ENCODE data around the gene FRY.

FRY gene

GRCh38 chr13:32032759-32033158 lies 1.2 kb downstream of the FRY start:
- no peak for DNase-seq (ENCODE audit: low read depth)
- no peak overlapping the region for H3K9ac ChIP-seq (ENCODE audit: low read length)
- H3K27me3 ChIP-seq (replicated peaks; ENCODE audit: control insufficient read depth, insufficient read depth, low read length) = no peaks in the 10 kb centered on the region
- no peaks in the 10 kb centered on the region for H3K36me3 ChIP-seq (ENCODE audit: control insufficient read depth, insufficient read depth, low read length, severe bottlenecking)
- H3K9me3 ChIP-seq (ENCODE audit: control insufficient read depth, low read length) = no peaks in the 10 kb centered on the region
- no peaks in the 10 kb centered on the region for H3K4me1 ChIP-seq (ENCODE audit: control insufficient read depth, insufficient read depth, low read length)
- H3K4me3 ChIP-seq (ENCODE audit: low read length) = no peak overlapping the region

- Histone ChIP-seq H3K4me3 (ENCODE audit: low read length) (no peak overlapping the region), H3K36me3 (ENCODE audit: control insufficient read depth, insufficient read depth, low read length, severe bottlenecking) (no peaks in the 10 kb centered on the region), H3K4me1 (ENCODE audit: control insufficient read depth, insufficient read depth, low read length) (no peaks in the 10 kb centered on the region), H3K9me3 (ENCODE audit: control insufficient read depth, low read length) (no peaks in the 10 kb centered on the region), H3K9ac (ENCODE audit: low read length) (no peak overlapping the region), H3K27me3 (replicated peaks; ENCODE audit: control insufficient read depth, insufficient read depth, low read length) (no peaks in the 10 kb centered on the region)
- DNase-seq (ENCODE audit: low read depth) = peak; percentile 31
Observed at GRCh38 chr13:32033744-32034143, 2.2 kb downstream of the FRY start.

GRCh38 chr13:32035716-32036115 lies 4.1 kb downstream of the FRY start:
- Histone ChIP-seq H3K36me3 (ENCODE audit: control insufficient read depth, insufficient read depth, low read length, severe bottlenecking) (no peaks in the 10 kb centered on the region), H3K9ac (ENCODE audit: low read length) (no peak overlapping the region), H3K4me1 (ENCODE audit: control insufficient read depth, insufficient read depth, low read length) (no peaks in the 10 kb centered on the region), H3K9me3 (ENCODE audit: control insufficient read depth, low read length) (no peaks in the 10 kb centered on the region), H3K27me3 (replicated peaks; ENCODE audit: control insufficient read depth, insufficient read depth, low read length) (no peaks in the 10 kb centered on the region), H3K4me3 (ENCODE audit: low read length) (no peak overlapping the region)
- no peak for DNase-seq (ENCODE audit: low read depth)

GRCh38 chr13:32036126-32036695 lies 4.6 kb downstream of the FRY start:
- Histone ChIP-seq H3K9me3 (ENCODE audit: control insufficient read depth, low read length) (no peaks in the 10 kb centered on the region), H3K9ac (ENCODE audit: low read length) (no peak overlapping the region), H3K36me3 (ENCODE audit: control insufficient read depth, insufficient read depth, low read length, severe bottlenecking) (no peaks in the 10 kb centered on the region), H3K4me3 (ENCODE audit: low read length) (no peak overlapping the region), H3K27me3 (replicated peaks; ENCODE audit: control insufficient read depth, insufficient read depth, low read length) (no peaks in the 10 kb centered on the region), H3K4me1 (ENCODE audit: control insufficient read depth, insufficient read depth, low read length) (no peaks in the 10 kb centered on the region)
- no peak for DNase-seq (ENCODE audit: low read depth)

- Histone ChIP-seq H3K27me3 (replicated peaks; ENCODE audit: control insufficient read depth, insufficient read depth, low read length) (no peaks in the 10 kb centered on the region), H3K4me3 (ENCODE audit: low read length) (no peak overlapping the region), H3K4me1 (ENCODE audit: control insufficient read depth, insufficient read depth, low read length) (no peaks in the 10 kb centered on the region), H3K9me3 (ENCODE audit: control insufficient read depth, low read length) (no peaks in the 10 kb centered on the region), H3K9ac (ENCODE audit: low read length) (no peak overlapping the region), H3K36me3 (ENCODE audit: control insufficient read depth, insufficient read depth, low read length, severe bottlenecking) (no peaks in the 10 kb centered on the region)
- DNase-seq (ENCODE audit: low read depth) = no peak
Observed at GRCh38 chr13:32036757-32037156, 5.2 kb downstream of the FRY start.

- no peaks in the 10 kb centered on the region for H3K9me3 ChIP-seq (ENCODE audit: control insufficient read depth, low read length)
- no peaks in the 10 kb centered on the region for H3K27me3 ChIP-seq (replicated peaks; ENCODE audit: control insufficient read depth, insufficient read depth, low read length)
- H3K9ac ChIP-seq (ENCODE audit: low read length) = no peak overlapping the region
- DNase-seq (ENCODE audit: low read depth) = no peak
- H3K4me3 ChIP-seq (ENCODE audit: low read length) = no peak overlapping the region
- no peaks in the 10 kb centered on the region for H3K36me3 ChIP-seq (ENCODE audit: control insufficient read depth, insufficient read depth, low read length, severe bottlenecking)
- H3K4me1 ChIP-seq (ENCODE audit: control insufficient read depth, insufficient read depth, low read length) = peaks cover 6% of the 10 kb centered on the region
Observed at GRCh38 chr13:32037471-32037870, 5.9 kb downstream of the FRY start.

- Histone ChIP-seq H3K9ac (ENCODE audit: low read length) (no peak overlapping the region), H3K27me3 (replicated peaks; ENCODE audit: control insufficient read depth, insufficient read depth, low read length) (no peaks in the 10 kb centered on the region), H3K4me1 (ENCODE audit: control insufficient read depth, insufficient read depth, low read length) (peaks cover 7% of the 10 kb centered on the region), H3K9me3 (ENCODE audit: control insufficient read depth, low read length) (no peaks in the 10 kb centered on the region), H3K36me3 (ENCODE audit: control insufficient read depth, insufficient read depth, low read length, severe bottlenecking) (no peaks in the 10 kb centered on the region), H3K4me3 (ENCODE audit: low read length) (no peak overlapping the region)
- DNase-seq (ENCODE audit: low read depth) = no peak
Observed at GRCh38 chr13:32038343-32038742, 6.8 kb downstream of the FRY start.

GRCh38 chr13:32039056-32039455 lies 7.5 kb downstream of the FRY start:
- no peaks in the 10 kb centered on the region for H3K27me3 ChIP-seq (replicated peaks; ENCODE audit: control insufficient read depth, insufficient read depth, low read length)
- peak; percentile 49 for DNase-seq (ENCODE audit: low read depth)
- H3K9me3 ChIP-seq (ENCODE audit: control insufficient read depth, low read length) = no peaks in the 10 kb centered on the region
- H3K4me1 ChIP-seq (ENCODE audit: control insufficient read depth, insufficient read depth, low read length) = peaks cover 7% of the 10 kb centered on the region
- H3K36me3 ChIP-seq (ENCODE audit: control insufficient read depth, insufficient read depth, low read length, severe bottlenecking) = no peaks in the 10 kb centered on the region
- H3K9ac ChIP-seq (ENCODE audit: low read length) = no peak overlapping the region
- no peak overlapping the region for H3K4me3 ChIP-seq (ENCODE audit: low read length)

- no peaks in the 10 kb centered on the region for H3K9me3 ChIP-seq (ENCODE audit: control insufficient read depth, low read length)
- peak; percentile 42 for DNase-seq (ENCODE audit: low read depth)
- H3K9ac ChIP-seq (ENCODE audit: low read length) = no peak overlapping the region
Observed at GRCh38 chr13:32039528-32039927, 8.0 kb downstream of the FRY start.

GRCh38 chr13:32040052-32040642 lies 8.6 kb downstream of the FRY start:
- DNase-seq (ENCODE audit: low read depth) = no peak
- Histone ChIP-seq H3K4me3 (ENCODE audit: low read length) (no peak overlapping the region), H3K9ac (ENCODE audit: low read length) (no peak overlapping the region), H3K36me3 (ENCODE audit: control insufficient read depth, insufficient read depth, low read length, severe bottlenecking) (no peaks in the 10 kb centered on the region), H3K4me1 (ENCODE audit: control insufficient read depth, insufficient read depth, low read length) (peaks cover 8% of the 10 kb centered on the region), H3K9me3 (ENCODE audit: control insufficient read depth, low read length) (no peaks in the 10 kb centered on the region), H3K27me3 (replicated peaks; ENCODE audit: control insufficient read depth, insufficient read depth, low read length) (no peaks in the 10 kb centered on the region)

More at GRCh38 chr13:32039528-32039927, 8.0 kb downstream of the FRY start:
- no peaks in the 10 kb centered on the region for H3K27me3 ChIP-seq (replicated peaks; ENCODE audit: control insufficient read depth, insufficient read depth, low read length)
- H3K4me1 ChIP-seq (ENCODE audit: control insufficient read depth, insufficient read depth, low read length) = peaks cover 7% of the 10 kb centered on the region
- no peak overlapping the region for H3K4me3 ChIP-seq (ENCODE audit: low read length)
- no peaks in the 10 kb centered on the region for H3K36me3 ChIP-seq (ENCODE audit: control insufficient read depth, insufficient read depth, low read length, severe bottlenecking)

GRCh38 chr13:32040689-32041088 lies 9.1 kb downstream of the FRY start:
- DNase-seq (ENCODE audit: low read depth) = no peak
- H3K9ac ChIP-seq (ENCODE audit: low read length) = no peak overlapping the region
- H3K4me3 ChIP-seq (ENCODE audit: low read length) = no peak overlapping the region
- H3K9me3 ChIP-seq (ENCODE audit: control insufficient read depth, low read length) = no peaks in the 10 kb centered on the region
- H3K27me3 ChIP-seq (replicated peaks; ENCODE audit: control insufficient read depth, insufficient read depth, low read length) = no peaks in the 10 kb centered on the region
- H3K4me1 ChIP-seq (ENCODE audit: control insufficient read depth, insufficient read depth, low read length) = peaks cover 13% of the 10 kb centered on the region
- no peaks in the 10 kb centered on the region for H3K36me3 ChIP-seq (ENCODE audit: control insufficient read depth, insufficient read depth, low read length, severe bottlenecking)

GRCh38 chr13:32041429-32041828 lies 9.9 kb downstream of the FRY start:
- no peak overlapping the region for H3K9ac ChIP-seq (ENCODE audit: low read length)
- no peaks in the 10 kb centered on the region for H3K27me3 ChIP-seq (replicated peaks; ENCODE audit: control insufficient read depth, insufficient read depth, low read length)
- no peak overlapping the region for H3K4me3 ChIP-seq (ENCODE audit: low read length)
- H3K9me3 ChIP-seq (ENCODE audit: control insufficient read depth, low read length) = no peaks in the 10 kb centered on the region
- H3K4me1 ChIP-seq (ENCODE audit: control insufficient read depth, insufficient read depth, low read length) = peaks cover 21% of the 10 kb centered on the region
- DNase-seq (ENCODE audit: low read depth) = no peak
- H3K36me3 ChIP-seq (ENCODE audit: control insufficient read depth, insufficient read depth, low read length, severe bottlenecking) = no peaks in the 10 kb centered on the region

Data from adipocyte (in vitro differentiated cells).